GM12872 (cell line): ENCODE measurements around the gene RSU1.

Source experiments
- CTCF ChIP-seq: IDR thresholded peaks from 3 replicates; pipeline ENCODE4 v1.5.1; 2011; ENCODE audit warnings: low read depth, mild to moderate bottlenecking, low read length, moderate library complexity; ENCODE audit not compliant: insufficient read depth

The RSU1 gene

DNA sequence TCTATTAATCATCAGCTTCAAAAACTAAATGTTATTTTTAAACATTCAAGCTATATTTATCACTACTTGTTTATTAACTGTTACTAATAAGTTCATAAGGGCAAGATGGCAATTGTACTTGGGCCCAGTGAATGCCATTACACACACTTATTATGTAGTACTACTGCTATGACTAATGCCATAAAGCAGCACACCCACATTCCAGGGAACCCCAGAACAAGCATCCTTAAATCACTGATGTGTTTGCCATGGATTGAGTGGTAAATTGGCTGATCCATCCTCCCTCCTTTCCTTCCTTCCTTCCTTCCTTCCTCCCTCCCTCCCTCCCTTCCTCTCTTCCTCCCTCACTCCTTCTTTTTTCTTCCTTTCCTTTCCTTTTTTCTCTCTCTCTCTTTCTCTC is 37.4 kb upstream of the RSU1 start:
- TF ChIP-seq CTCF = no peak

DNA sequence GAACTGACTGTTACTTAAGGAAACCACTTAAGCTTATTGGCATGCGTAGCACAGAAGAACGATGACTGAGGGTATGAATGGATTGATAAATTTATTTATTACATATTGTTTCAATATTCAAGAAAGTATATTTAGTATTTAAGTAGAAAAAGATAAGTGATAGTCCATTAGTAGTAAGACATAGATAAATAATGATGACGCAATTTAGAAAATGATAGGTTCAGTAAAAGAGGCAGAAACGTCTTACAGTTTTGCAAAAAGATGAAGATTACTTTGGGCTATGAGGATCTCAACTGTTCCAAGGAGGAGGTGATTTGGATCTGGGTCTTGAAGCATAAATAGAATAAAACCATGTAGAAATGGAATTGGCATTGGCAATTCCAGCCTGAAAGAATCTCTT is 36.6 kb upstream of the RSU1 start:
- no peak for TF ChIP-seq CTCF

DNA sequence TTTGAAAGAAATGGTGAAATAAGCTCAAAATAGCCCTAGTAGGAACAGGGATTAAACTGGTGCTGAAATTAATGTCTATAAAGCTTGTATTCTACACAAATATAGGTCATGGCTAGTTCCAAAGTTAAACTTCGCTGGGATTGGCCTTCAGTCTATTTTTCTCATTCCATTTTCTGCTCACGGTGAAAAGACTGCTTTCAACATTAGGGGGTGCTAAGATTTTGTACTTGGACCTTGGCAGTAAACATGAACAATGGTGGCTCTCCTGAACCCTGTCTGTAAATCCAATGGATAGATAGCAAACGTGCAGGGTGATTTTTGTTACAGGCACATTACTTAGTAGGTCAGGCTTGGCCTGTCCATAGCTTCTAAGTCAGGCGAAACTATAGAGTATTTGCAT is 36.0 kb upstream of the RSU1 start:
- TF ChIP-seq CTCF = 0 out of 3 replicates have a peak, but pooled peaks have one; percentile 21

DNA sequence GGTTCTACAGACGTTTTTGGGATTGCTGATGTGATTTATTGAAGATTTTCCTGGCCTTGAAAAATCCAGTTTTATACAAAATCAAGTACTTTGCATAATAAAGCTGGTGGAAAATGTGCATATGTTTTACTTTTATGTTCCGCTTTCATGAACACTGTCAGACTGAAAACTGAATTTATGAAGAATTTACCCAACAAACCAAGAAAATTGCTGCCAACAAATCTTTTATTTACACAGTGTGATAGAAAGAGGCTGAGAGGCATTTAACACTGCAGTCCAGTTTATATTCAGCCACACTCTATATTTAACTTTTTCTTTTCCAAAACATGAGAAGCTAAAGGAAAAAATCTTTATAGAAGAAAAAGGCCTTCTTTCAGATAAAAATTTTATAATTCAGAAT is 35.4 kb upstream of the RSU1 start:
- TF ChIP-seq CTCF = no peak

DNA sequence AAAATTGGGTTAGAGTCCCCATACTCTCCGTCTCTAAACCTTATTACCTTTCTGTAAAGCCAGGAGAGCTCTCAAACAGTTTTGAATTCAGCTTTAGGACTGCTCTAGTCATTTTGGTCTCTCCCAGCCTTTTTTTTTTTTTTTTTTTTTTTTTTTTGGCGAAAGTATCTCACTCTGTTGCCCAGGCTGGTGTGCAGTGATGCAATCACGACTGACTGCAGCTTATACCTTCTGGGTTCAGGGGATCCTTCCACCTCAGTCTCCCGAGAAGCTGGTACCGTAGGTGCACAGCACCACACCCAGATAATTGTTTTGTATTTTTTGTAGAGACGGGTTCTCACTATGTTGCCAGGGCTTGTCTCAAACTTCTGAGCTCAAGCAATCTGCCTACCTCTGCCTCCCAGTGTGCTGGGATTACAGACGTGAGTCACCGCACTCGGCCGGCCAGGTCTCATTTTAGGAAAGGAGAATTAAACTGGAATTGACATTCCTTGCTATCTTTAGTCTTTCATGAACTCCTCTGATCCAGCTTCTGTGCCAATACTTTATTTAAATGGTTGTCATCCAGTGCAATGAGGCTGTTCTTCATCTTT is 31.4 kb upstream of the RSU1 start:
- TF ChIP-seq CTCF = no peak

DNA sequence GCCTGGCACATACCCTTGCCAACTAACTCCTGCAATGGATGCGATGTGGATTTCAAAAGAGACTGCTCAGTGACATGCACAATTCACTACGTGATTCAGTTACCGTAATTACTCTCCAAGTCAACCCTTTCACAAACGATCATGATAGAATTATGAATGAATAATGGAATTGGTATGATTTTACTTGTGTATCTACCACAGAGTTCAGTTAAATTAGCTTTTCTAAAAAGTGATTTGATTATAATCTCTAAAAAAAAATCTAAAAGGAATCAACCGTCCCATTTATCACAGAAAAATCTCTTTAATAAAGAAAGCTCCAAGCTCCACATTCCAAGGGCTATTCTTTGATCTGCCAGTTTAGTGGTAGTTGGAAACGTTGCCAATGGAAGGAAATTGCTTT is 30.4 kb upstream of the RSU1 start:
- TF ChIP-seq CTCF = no peak

- no peak for TF ChIP-seq CTCF
Measured at GRCh38 chr10:16845248-16845647, 28.0 kb upstream of the RSU1 start.
